HepG2 (cell line): ENCODE measurements around the gene DDX4. TPM values are rescaled to one million over a fixed set of nuclear protein-coding genes. Genes with fewer than 3 reads are reported as not detected.
A peak's percentile ranks its signal among the peaks of the same experiment; 100 is the strongest.

ENCODE experiments used
- ATAC-seq: fragments of 200-7000 bp; cut with Tn5 transposase; 3 replicates; pipeline ENCODE4 v1.9.1; 2020; ENCODE audit warnings: mild to moderate bottlenecking, moderate library complexity
- BruUV-seq: library from RNA; stranded (reverse); fragments of 400-500 nt; replicated peaks from 2 replicates; lab custom pipeline; 2021; lab: Mats Ljungman, UMichigan
- CTCF ChIA-PET: fragments of 300-600 bp; formaldehyde crosslinking; extraction: SDS; loops from one replicate; lab custom pipeline; 2021; ENCODE audit warnings: low total read pairs, inconsistent platforms, low intra/inter-chr PET ratio; lab: Yijun Ruan, JAX
- POLR2A ChIA-PET: fragments of 350-600 bp; sonication (Branson Sonifier 250); formaldehyde crosslinking; loops from one replicate; lab custom pipeline; 2020; ENCODE audit warnings: antibody characterized with exemption, inconsistent platforms; lab: Yijun Ruan, JAX
- DNase-seq: peaks from one replicate; pipeline ENCODE4 v3.0.0-alpha.2; 2015; ENCODE audit warnings: low spot score
- FAIRE-seq: peaks from 3 replicates; lab custom pipeline; 2011; peaks lifted over from hg19 to GRCh38; lab: Jason Lieb, UNC
- H2AFZ ChIP-seq: one replicate; pipeline ENCODE4 v1.6.1; 2011; ENCODE audit warnings: low read length, inconsistent platforms
- H3K27ac ChIP-seq: fragments of 300-600 bp; 3 replicates; pipeline ENCODE4 v1.8.0; 2011; ENCODE audit warnings: mixed run types, mild to moderate bottlenecking, mixed read lengths, low read length, inconsistent platforms; ENCODE audit not compliant: insufficient read depth; ENCODE audit errors: extremely low read length
- H3K27me3 ChIP-seq, 2 experiments: fragments of 200-600 bp in 1 of 2; 2 replicates in 1 of 2; 3 replicates in 1 of 2; pipeline versions ENCODE4 v1.6.0 to v1.8.0; 2011; ENCODE audit warnings: low read length in 2 of 2, mild to moderate bottlenecking in 2 of 2, moderate library complexity in 2 of 2, inconsistent platforms in 1 of 2; ENCODE audit not compliant: insufficient read depth in 2 of 2, control insufficient read depth in 1 of 2
- H3K36me3 ChIP-seq, 2 experiments: fragments of 200-600 bp in 1 of 2; replicated peaks in 1 of 2; 2 replicates in 1 of 2; 3 replicates in 1 of 2; pipeline versions ENCODE4 v1.5.1 to v1.8.0; 2011; ENCODE audit warnings: low read length in 2 of 2, inconsistent platforms in 1 of 2; ENCODE audit not compliant: insufficient read depth in 2 of 2, control insufficient read depth in 1 of 2
- H3K4me1 ChIP-seq: 2 replicates; pipeline ENCODE4 v1.5.1; 2012; ENCODE audit warnings: low read length, inconsistent platforms; ENCODE audit not compliant: insufficient read depth
- H3K4me2 ChIP-seq: 2 replicates; pipeline ENCODE4 v1.6.0; 2011; ENCODE audit warnings: low read depth, low read length, inconsistent platforms
- H3K4me3 ChIP-seq, 3 experiments: fragments of 200-600 bp in 1 of 3; sonication (generic), shearing (Covaris generic) in 1 of 3; replicated peaks in 1 of 3; 2 replicates each; pipeline ENCODE4 v1.5.1; 2011 to 2016; ENCODE audit warnings: low read length in 3 of 3, inconsistent platforms in 2 of 3, low read depth in 2 of 3, mild to moderate bottlenecking in 2 of 3, control low read depth in 1 of 3, mixed read lengths in 1 of 3; ENCODE audit not compliant: insufficient read depth in 1 of 3
- H3K79me2 ChIP-seq: one replicate; pipeline ENCODE4 v1.6.1; 2011; ENCODE audit warnings: low read length, inconsistent platforms; ENCODE audit not compliant: insufficient read depth
- H3K9ac ChIP-seq: 2 replicates; pipeline ENCODE4 v1.6.0; 2011; ENCODE audit warnings: mild to moderate bottlenecking, low read depth, low read length, inconsistent platforms; ENCODE audit not compliant: insufficient read depth
- H3K9me3 ChIP-seq: 2 replicates; pipeline ENCODE4 v1.5.1; 2012; ENCODE audit warnings: mild to moderate bottlenecking, low read length
- H4K20me1 ChIP-seq: 2 replicates; pipeline ENCODE4 v1.6.0; 2011; ENCODE audit warnings: inconsistent platforms, mild to moderate bottlenecking, low read length, moderate library complexity; ENCODE audit not compliant: insufficient read depth
- JARID2 ChIP-seq: sonication (generic); formaldehyde crosslinking; IDR thresholded peaks from 2 replicates; pipeline ENCODE4 v1.8.1; 2023; ENCODE audit warnings: missing genetic modification reagents, inconsistent platforms; ENCODE audit not compliant: insufficient replicate concordance
- RFX5 ChIP-seq: IDR thresholded peaks from 2 replicates; pipeline ENCODE4 v1.6.1; 2011; ENCODE audit warnings: low read depth, low read length, improper control_type of control experiment
- ZNF333 ChIP-seq: sonication (generic); formaldehyde crosslinking; IDR thresholded peaks from 2 replicates; pipeline ENCODE4 v1.4.0; 2020; ENCODE audit warnings: mild to moderate bottlenecking, missing genetic modification reagents, borderline replicate concordance
- ZNF614 ChIP-seq: IDR thresholded peaks from 2 replicates; pipeline ENCODE4 v1.6.1; 2018; ENCODE audit warnings: missing biosample characterization, missing genetic modification reagents, inconsistent platforms, borderline replicate concordance
- WGBS: methylation state at CpG from one replicate; pipeline ENCODE4 v1.1.6; 2017; ENCODE audit warnings: low lambda C conversion rate; 5-methylcytosine and 5-hydroxymethylcytosine counted together
- in situ Hi-C: cut with HindIII; loops from 2 replicates; pipeline ENCODE4 v1.10.0; 2017; ENCODE audit warnings: low pct_unique_long_range_greater_than_20kb; ENCODE audit not compliant: extremely low pct_ligation_motif_present
- intact Hi-C: fragments of 100-400 bp; cut with micrococcal nuclease; formaldehyde crosslinking; loops from one replicate; pipeline ENCODE4 v1.10.0; 2022; ENCODE audit not compliant: unreplicated experiment
- polyA plus RNA-seq, 8 experiments: library from polyadenylated mRNA; depleted of rRNA in 3 of 8; stranded (reverse) in 7 of 8; unstranded in 1 of 8; fragments of >200 nt; fragmentation: Illumina TruSeq in 4 of 8; extraction: Trizol in 4 of 8; gene quantifications; 2 replicates each; pipeline versions ENCODE4 v1.2.1 to v1.2.3, GENCODE V29; 2011 to 2016; ENCODE audit warnings: low read depth in 4 of 8, missing spikeins in 1 of 8, mixed read lengths in 1 of 8; ENCODE audit not compliant: insufficient read depth in 1 of 8
- total RNA-seq, 5 experiments: library from RNA; depleted of rRNA; stranded (reverse); fragments of >200 nt; fragmentation: Illumina TruSeq; extraction: Trizol; gene quantifications; 2 replicates each; pipeline ENCODE4 v1.2.3, GENCODE V29; 2016; ENCODE audit warnings: low read depth in 1 of 5
- TF ChIP-seq, protein P1 (sequence below): fragments of 450-650 bp; IDR thresholded peaks from 2 replicates; pipeline ENCODE4 v1.6.1; 2017; ENCODE audit warnings: mild to moderate bottlenecking
- TF ChIP-seq, protein P2 (sequence below): sonication (generic); formaldehyde crosslinking; IDR thresholded peaks from 2 replicates; pipeline ENCODE4 v1.5.0; 2020; ENCODE audit warnings: mild to moderate bottlenecking, missing genetic modification reagents, moderate library complexity

The DDX4 gene
- total and polyA plus RNA-seq, 2 of the 13 experiments (the other 11 are each of a cell fraction or from before 2014, with no cell fraction given) = 0.05 TPM; not detected in 1

DNA sequence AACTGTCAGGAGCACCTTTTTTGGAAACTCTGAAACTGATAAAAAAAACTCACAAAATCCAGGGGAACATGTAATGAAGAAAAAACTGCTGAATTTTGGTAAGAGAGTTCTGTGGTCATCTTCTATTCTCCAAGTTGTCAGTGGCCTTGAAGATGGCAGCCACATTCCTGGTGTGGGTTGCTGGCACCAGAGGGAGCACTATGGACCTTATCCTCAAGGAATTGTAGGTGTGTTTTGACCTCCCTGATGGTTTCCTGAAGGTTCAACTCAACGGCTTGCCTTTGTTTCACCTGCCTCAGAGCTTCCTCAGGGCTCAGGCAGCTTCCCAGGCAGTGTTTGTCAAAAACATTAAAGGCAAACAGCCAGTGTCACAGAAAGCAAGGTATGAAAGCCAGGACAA lies 23.5 kb upstream of the DDX4 start:
- Histone ChIP-seq H3K36me3 (no peaks in the 10 kb centered on the region), H3K79me2 (peaks cover 7% of the 10 kb centered on the region), H3K27ac (no peak overlapping the region), H3K27me3 (no peaks in the 10 kb centered on the region; a peak in 1 of 5 replicates), H3K9me3 (no peaks in the 10 kb centered on the region), H3K4me2 (peak overlapping the region; percentile 28), H3K4me3 (no peak overlapping the region), H2AFZ (peak overlapping the region; percentile 72), H3K9ac (no peak overlapping the region; the same call in 1 of the 2 replicates), H3K4me1 (peaks cover 27% of the 10 kb centered on the region), H4K20me1 (no peaks in the 10 kb centered on the region)
- CTCF ChIA-PET = interaction anchor here (0.9 kb wide), 1 partner anchor 486 kb away, joined by 4 read pairs; no protein-coding TSS in a partner anchor
- WGBS = 0% methylated on average over 1 of the region's 1 CpG
- intact Hi-C loops (no loop called here), in situ Hi-C loops (no loop called here)
- DNase-seq = no peak
- BruUV-seq = no TSS peak
- POLR2A ChIA-PET = no interaction called here
- TF ChIP-seq JARID2 (CRISPR knock-in tag) = no peak
- TF ChIP-seq ZNF614 = no peak
- TF ChIP-seq RFX5 = no peak
- TF ChIP-seq, protein P1, sequence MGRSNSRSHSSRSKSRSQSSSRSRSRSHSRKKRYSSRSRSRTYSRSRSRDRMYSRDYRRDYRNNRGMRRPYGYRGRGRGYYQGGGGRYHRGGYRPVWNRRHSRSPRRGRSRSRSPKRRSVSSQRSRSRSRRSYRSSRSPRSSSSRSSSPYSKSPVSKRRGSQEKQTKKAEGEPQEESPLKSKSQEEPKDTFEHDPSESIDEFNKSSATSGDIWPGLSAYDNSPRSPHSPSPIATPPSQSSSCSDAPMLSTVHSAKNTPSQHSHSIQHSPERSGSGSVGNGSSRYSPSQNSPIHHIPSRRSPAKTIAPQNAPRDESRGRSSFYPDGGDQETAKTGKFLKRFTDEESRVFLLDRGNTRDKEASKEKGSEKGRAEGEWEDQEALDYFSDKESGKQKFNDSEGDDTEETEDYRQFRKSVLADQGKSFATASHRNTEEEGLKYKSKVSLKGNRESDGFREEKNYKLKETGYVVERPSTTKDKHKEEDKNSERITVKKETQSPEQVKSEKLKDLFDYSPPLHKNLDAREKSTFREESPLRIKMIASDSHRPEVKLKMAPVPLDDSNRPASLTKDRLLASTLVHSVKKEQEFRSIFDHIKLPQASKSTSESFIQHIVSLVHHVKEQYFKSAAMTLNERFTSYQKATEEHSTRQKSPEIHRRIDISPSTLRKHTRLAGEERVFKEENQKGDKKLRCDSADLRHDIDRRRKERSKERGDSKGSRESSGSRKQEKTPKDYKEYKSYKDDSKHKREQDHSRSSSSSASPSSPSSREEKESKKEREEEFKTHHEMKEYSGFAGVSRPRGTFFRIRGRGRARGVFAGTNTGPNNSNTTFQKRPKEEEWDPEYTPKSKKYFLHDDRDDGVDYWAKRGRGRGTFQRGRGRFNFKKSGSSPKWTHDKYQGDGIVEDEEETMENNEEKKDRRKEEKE = no peak
- TF ChIP-seq ZNF333 (CRISPR knock-in tag) = no peak
- TF ChIP-seq, protein P2, sequence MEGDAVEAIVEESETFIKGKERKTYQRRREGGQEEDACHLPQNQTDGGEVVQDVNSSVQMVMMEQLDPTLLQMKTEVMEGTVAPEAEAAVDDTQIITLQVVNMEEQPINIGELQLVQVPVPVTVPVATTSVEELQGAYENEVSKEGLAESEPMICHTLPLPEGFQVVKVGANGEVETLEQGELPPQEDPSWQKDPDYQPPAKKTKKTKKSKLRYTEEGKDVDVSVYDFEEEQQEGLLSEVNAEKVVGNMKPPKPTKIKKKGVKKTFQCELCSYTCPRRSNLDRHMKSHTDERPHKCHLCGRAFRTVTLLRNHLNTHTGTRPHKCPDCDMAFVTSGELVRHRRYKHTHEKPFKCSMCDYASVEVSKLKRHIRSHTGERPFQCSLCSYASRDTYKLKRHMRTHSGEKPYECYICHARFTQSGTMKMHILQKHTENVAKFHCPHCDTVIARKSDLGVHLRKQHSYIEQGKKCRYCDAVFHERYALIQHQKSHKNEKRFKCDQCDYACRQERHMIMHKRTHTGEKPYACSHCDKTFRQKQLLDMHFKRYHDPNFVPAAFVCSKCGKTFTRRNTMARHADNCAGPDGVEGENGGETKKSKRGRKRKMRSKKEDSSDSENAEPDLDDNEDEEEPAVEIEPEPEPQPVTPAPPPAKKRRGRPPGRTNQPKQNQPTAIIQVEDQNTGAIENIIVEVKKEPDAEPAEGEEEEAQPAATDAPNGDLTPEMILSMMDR (CRISPR knock-in tag) = peak; percentile 17; the same call in 1 of the 2 replicates
- no peak for FAIRE-seq
- no peak for ATAC-seq
